Measurements from ENCODE around the gene RPP40.

DNA sequence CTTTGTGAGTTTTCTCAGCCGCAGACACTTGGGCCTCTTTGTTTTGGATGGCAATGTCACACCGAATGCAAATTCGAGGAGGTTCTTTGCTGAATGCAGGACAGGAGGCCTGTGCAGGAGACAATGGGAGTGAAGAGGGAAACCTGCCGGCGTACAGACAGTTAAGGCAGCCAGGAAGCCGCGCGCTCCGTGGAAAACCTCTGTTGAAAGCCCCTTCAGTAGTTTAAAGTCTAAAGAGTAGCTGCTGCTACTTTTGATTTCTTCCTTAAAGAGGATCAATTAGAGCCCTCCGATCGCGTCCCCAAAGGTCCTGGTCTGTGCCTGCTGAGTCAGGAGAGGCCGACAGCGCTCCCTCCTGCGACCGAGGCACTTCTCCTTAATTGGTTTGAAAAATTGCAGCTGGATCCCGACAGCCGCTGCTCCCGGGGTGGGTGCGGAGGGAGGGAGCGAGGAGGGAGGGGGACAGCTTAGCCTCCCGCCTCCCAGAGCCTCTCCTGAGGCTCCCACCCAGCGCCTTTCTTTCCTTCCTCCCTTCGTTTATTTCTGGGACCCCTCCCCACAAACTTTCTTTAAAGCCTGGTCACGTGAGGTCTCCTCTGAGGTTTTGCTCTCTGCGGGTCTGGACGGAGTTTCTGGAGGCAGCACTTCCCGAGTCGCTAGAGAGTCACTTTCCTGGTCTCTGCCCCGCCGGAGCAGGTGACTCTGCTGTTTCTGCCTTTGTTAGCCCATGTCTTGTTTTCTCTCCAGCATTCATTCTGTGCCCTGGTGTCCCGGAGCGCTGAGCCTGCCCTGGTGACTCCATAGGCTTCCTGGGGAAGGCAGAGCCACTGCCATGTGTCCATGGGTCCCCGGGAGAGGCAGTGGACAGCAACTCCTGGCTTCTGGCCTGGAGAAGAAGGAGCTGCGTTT lies 22.3 kb upstream of the RPP40 start:
- TF ChIP-seq FOXM1 (IDR thresholded peaks at IDR 0.05; ENCODE audit: borderline replicate concordance, low read depth) (no peak), TAF1 (IDR thresholded peaks at IDR 0.05; ENCODE audit: low read depth) (no peak), USF1 (IDR thresholded peaks at IDR 0.05) (peak; percentile 70), YY1 (IDR thresholded peaks at IDR 0.05; ENCODE audit: low read depth) (no peak)

Measured in Ishikawa (cell line).